Liver (tissue), 9 donors: Measurements from ENCODE around the gene DCTN5. TPM values are rescaled to one million over a fixed set of nuclear protein-coding genes. Genes with fewer than 3 reads are reported as not detected.

Experiments
- DNase-seq: peaks from one replicate; pipeline ENCODE4 v3.0.0-alpha.2; 2017; ENCODE audit warnings: low spot score
- H3K27ac ChIP-seq, 2 donors: one replicate each; pipeline ENCODE4 v1.7.0; 2013; ENCODE audit warnings: inconsistent platforms in 2 of 2, low read length in 2 of 2, control low read depth in 1 of 2, low read depth in 1 of 2, mild to moderate bottlenecking in 1 of 2
- H3K27me3 ChIP-seq, 4 donors: one replicate each; pipeline versions ENCODE4 v1.6.1 to v1.7.0; 2013; ENCODE audit warnings: low read length in 3 of 4, inconsistent platforms in 1 of 4, mild to moderate bottlenecking in 1 of 4, moderate library complexity in 1 of 4; ENCODE audit not compliant: control insufficient read depth in 4 of 4, insufficient read depth in 4 of 4
- H3K36me3 ChIP-seq, 4 donors: one replicate each; pipeline versions ENCODE4 v1.6.1 to v1.7.0; 2013; ENCODE audit warnings: low read length in 3 of 4, mild to moderate bottlenecking in 3 of 4, low read depth in 1 of 4, moderate library complexity in 1 of 4; ENCODE audit not compliant: control insufficient read depth in 4 of 4, insufficient read depth in 3 of 4
- H3K4me1 ChIP-seq, 4 donors: one replicate each; pipeline versions ENCODE4 v1.6.1 to v1.7.0; 2013; ENCODE audit warnings: low read length in 3 of 4, mild to moderate bottlenecking in 3 of 4, moderate library complexity in 1 of 4; ENCODE audit not compliant: control insufficient read depth in 4 of 4, insufficient read depth in 4 of 4
- H3K4me3 ChIP-seq, 3 donors: one replicate each; pipeline versions ENCODE4 v1.6.1 to v1.7.0; 2013; ENCODE audit warnings: low read length in 3 of 3, control low read depth in 1 of 3, low read depth in 1 of 3, mild to moderate bottlenecking in 1 of 3
- H3K9ac ChIP-seq, 2 donors: one replicate each; pipeline ENCODE4 v1.7.0; 2013; ENCODE audit warnings: low read length in 2 of 2, mild to moderate bottlenecking in 2 of 2, moderate library complexity in 2 of 2, control low read depth in 1 of 2, low read depth in 1 of 2
- H3K9me3 ChIP-seq, 4 donors: one replicate each; pipeline versions ENCODE4 v1.6.1 to v1.7.0; 2013; ENCODE audit warnings: low read length in 3 of 4; ENCODE audit not compliant: control insufficient read depth in 4 of 4
- EGR1 ChIP-seq, 2 donors: IDR thresholded peaks; 2 replicates each; pipeline ENCODE4 v1.6.1; 2016 to 2018; ENCODE audit warnings: antibody characterized with exemption in 2 of 2, low read depth in 2 of 2
- FOXA2 ChIP-seq: IDR thresholded peaks from 2 replicates; pipeline ENCODE4 v1.6.1; 2016; ENCODE audit warnings: antibody characterized with exemption
- GABPA ChIP-seq, 2 donors: IDR thresholded peaks in 1 of 2; conservative IDR thresholded peaks in 1 of 2; 2 replicates each; pipeline ENCODE4 v1.6.1; 2016; ENCODE audit warnings: antibody characterized with exemption in 2 of 2, mild to moderate bottlenecking in 1 of 2, moderate library complexity in 1 of 2
- HNF4A ChIP-seq, 2 donors: conservative IDR thresholded peaks; 2 replicates each; pipeline ENCODE4 v1.6.1; 2016; ENCODE audit warnings: antibody characterized with exemption in 2 of 2, mild to moderate bottlenecking in 2 of 2
- HNF4G ChIP-seq: IDR thresholded peaks from 2 replicates; pipeline ENCODE4 v1.6.1; 2016; ENCODE audit warnings: antibody characterized with exemption
- JUND ChIP-seq, 2 donors: IDR thresholded peaks; 2 replicates each; pipeline ENCODE4 v1.6.1; 2016; ENCODE audit warnings: antibody characterized with exemption in 2 of 2
- MAX ChIP-seq: IDR thresholded peaks from 2 replicates; pipeline ENCODE4 v1.6.1; 2016; ENCODE audit warnings: antibody characterized with exemption
- RAD21 ChIP-seq, 2 donors: IDR thresholded peaks; 2 replicates each; pipeline ENCODE4 v1.6.1; 2016; ENCODE audit warnings: antibody characterized with exemption in 2 of 2, mild to moderate bottlenecking in 2 of 2
- REST ChIP-seq: IDR thresholded peaks from 2 replicates; pipeline ENCODE4 v1.6.1; 2016; ENCODE audit warnings: antibody characterized with exemption, mild to moderate bottlenecking
- RXRA ChIP-seq, 2 donors: IDR thresholded peaks; 2 replicates each; pipeline ENCODE4 v1.6.1; 2017 to 2018; ENCODE audit warnings: antibody characterized with exemption in 2 of 2, mild to moderate bottlenecking in 1 of 2
- SP1 ChIP-seq: IDR thresholded peaks from 2 replicates; pipeline ENCODE4 v1.6.1; 2018; ENCODE audit warnings: antibody characterized with exemption, mild to moderate bottlenecking
- ZBTB33 ChIP-seq: IDR thresholded peaks from 2 replicates; pipeline ENCODE4 v1.6.1; 2016; ENCODE audit warnings: antibody characterized with exemption
- WGBS: extraction: QIAGEN DNeasy Blood & Tissue Kit; methylation state at CpG from one replicate; pipeline ENCODE4 v1.1.7; 2013; 5-methylcytosine and 5-hydroxymethylcytosine counted together
- polyA plus RNA-seq, 2 donors: library from polyadenylated mRNA; stranded (reverse) in 1 of 2; unstranded in 1 of 2; fragments of 200-250 nt in 1 of 2; fragments of >200 nt in 1 of 2; fragmentation: Nextera tagmentation in 1 of 2; extraction: Ambion mirVana in 1 of 2; gene quantifications; one replicate each; pipeline versions ENCODE4 v1.2.1 to v1.2.3, GENCODE V29; 2013 to 2015
- total RNA-seq, 2 donors: library from RNA; depleted of rRNA; stranded (reverse); fragments of >200 nt; gene quantifications; one replicate each; pipeline ENCODE4 v1.2.3, GENCODE V29; 2014
- donor health status: healthy.
- donor health status: healthy.
- donor health status: healthy.
- donor health status: healthy.
- donor health status: healthy.

Gene DCTN5
- total and polyA plus RNA-seq, 4 donors = 8.3 to 20.9 (median 16.0) TPM

GRCh38 chr16:23650674-23651416, 9.6 kb downstream of the DCTN5 start:
- H3K9ac ChIP-seq = no peak overlapping the region
- H3K36me3 ChIP-seq = peaks cover 3 to 13% (median 7%) of the 10 kb centered on the region in 4 donors
- TF ChIP-seq SP1 (no peak), ZBTB33 (no peak), EGR1 (IDR thresholded peaks at IDR 0.05; ENCODE audit: low read depth in 2 of 2) (no peak), RAD21 (IDR thresholded peaks at IDR 0.05) (no peak), HNF4A (conservative IDR thresholded peaks at IDR 0.05) (no peak), FOXA2 (no peak), GABPA (IDR thresholded peaks at IDR 0.05 in 1 of 2, conservative IDR thresholded peaks at IDR 0.05 in 1 of 2) (no peak), RXRA (IDR thresholded peaks at IDR 0.05) (no peak), HNF4G (no peak), MAX (no peak), REST (no peak), JUND (IDR thresholded peaks at IDR 0.05) (no peak)
- no peak for DNase-seq
- H3K4me1 ChIP-seq = no peaks in the 10 kb centered on the region
- 89% methylated on average over 4 of the region's 4 CpGs for WGBS
- no peaks in the 10 kb centered on the region for H3K27me3 ChIP-seq
- H3K27ac ChIP-seq = no peak overlapping the region
- H3K4me3 ChIP-seq = no peak overlapping the region
- H3K9me3 ChIP-seq = no peaks in the 10 kb centered on the region

- DNase-seq = no peak
- no peak for TF ChIP-seq RAD21 (IDR thresholded peaks at IDR 0.05)
- Histone ChIP-seq H3K4me1 (no peaks in the 10 kb centered on the region), H3K4me3 (no peak overlapping the region), H3K9ac (no peak overlapping the region), H3K27ac (no peak overlapping the region), H3K9me3 (no peaks in the 10 kb centered on the region), H3K27me3 (no peaks in the 10 kb centered on the region), H3K36me3 (peaks cover 3 to 13% (median 4%) of the 10 kb centered on the region in 4 donors)
- WGBS = 84% methylated on average over 4 of the region's 4 CpGs
Observed at GRCh38 chr16:23651943-23652468, 10.7 kb downstream of the DCTN5 start.
